ENCODE data around the gene ATP6V1B1.

The ATP6V1B1 gene

DNA sequence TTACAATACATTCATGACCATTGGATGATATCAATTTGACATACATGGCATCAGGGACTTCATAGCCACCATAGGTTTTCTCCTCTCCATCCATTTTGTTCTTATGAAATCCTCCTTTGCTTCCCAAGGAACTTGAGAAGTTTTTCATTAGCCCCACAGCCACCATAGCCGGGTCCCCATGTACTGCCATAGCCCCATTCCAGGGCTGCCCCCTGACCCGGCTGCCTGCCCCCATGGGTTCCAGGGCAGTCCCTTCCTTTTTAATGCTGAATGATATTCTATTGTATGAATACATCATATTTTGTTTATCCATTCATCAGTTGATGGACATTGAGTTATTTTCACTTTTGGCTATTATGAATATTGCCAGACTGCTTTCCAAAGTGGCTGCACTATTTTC is 20.4 kb downstream of the ATP6V1B1 start:
- no peak overlapping the region for H3K4me3 ChIP-seq (ENCODE audit: control insufficient read depth, low read depth, low read length)
- TF ChIP-seq, protein P1, sequence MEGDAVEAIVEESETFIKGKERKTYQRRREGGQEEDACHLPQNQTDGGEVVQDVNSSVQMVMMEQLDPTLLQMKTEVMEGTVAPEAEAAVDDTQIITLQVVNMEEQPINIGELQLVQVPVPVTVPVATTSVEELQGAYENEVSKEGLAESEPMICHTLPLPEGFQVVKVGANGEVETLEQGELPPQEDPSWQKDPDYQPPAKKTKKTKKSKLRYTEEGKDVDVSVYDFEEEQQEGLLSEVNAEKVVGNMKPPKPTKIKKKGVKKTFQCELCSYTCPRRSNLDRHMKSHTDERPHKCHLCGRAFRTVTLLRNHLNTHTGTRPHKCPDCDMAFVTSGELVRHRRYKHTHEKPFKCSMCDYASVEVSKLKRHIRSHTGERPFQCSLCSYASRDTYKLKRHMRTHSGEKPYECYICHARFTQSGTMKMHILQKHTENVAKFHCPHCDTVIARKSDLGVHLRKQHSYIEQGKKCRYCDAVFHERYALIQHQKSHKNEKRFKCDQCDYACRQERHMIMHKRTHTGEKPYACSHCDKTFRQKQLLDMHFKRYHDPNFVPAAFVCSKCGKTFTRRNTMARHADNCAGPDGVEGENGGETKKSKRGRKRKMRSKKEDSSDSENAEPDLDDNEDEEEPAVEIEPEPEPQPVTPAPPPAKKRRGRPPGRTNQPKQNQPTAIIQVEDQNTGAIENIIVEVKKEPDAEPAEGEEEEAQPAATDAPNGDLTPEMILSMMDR (IDR thresholded peaks at IDR 0.05; ENCODE audit: control insufficient read depth, insufficient read depth, low read depth, low read length, missing control alignments): no peak
- DNase-seq (ENCODE audit: low read depth): no peak

DNA sequence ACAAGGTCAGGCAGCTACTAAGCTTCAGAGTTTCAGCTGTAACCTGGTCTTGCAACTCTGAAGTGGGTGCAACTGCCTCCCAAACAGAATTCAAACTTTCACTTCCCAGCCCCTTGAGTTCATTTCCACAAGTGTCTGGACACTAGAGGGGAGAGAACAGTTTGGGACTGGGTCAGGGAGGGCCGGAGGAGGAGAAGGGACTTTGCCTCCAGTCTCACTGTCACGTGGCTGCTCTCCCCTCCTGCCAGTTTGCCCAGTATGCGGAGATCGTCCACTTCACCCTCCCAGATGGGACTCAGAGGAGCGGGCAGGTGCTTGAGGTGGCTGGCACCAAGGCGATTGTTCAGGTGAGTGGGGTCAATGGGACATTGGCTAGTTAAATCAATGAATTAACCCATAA is 22.1 kb downstream of the ATP6V1B1 start:
- TF ChIP-seq, protein P1 (IDR thresholded peaks at IDR 0.05; ENCODE audit: control insufficient read depth, insufficient read depth, low read depth, low read length, missing control alignments): no peak
- no peak for DNase-seq (ENCODE audit: low read depth)
- H3K4me3 ChIP-seq (ENCODE audit: control insufficient read depth, low read depth, low read length): no peak overlapping the region

DNA sequence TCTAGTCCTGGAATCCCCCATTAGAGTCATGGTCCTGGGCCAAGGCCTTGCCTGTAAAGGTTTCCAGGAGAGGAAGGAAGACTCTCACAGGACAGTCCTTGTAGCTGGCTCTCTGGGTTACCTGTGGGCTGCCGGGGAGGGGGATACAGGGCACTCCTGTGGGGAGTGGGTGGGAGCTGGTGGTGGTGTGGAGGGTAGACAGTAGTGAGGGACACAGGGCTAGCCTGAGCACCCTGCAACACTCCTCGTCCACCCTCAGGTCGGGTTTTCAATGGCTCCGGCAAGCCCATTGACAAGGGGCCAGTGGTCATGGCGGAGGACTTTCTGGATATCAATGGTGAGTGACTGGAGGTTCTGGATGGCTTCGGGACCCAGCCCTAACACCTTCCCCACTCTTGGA is 23.1 kb downstream of the ATP6V1B1 start:
- H3K4me3 ChIP-seq (ENCODE audit: control insufficient read depth, low read depth, low read length): no peak overlapping the region

DNA sequence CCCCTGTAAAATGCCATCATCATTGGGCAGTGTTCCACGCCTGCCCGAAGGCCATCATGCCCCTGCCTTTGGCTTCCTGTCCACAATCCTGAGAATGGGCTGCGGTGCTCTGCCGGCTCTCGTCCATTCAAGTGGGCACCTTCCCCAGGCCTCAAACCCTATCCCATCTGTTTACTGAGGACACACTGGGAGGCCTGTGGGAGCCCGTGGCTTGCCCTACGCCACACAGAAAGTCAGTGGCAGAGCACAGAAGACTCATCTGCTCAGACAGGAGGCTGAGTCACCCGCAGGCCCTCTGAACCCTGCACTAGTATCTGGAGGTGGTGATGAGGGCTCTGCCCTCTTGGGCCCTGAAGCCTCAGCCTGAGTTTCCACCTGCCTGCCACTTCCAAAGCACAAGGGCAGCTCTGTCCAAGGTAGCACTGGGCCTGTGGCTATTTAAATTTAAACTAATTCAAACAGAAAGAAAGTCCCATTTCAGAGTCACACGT is 23.6 kb downstream of the ATP6V1B1 start:
- TF ChIP-seq, protein P1 (IDR thresholded peaks at IDR 0.05; ENCODE audit: control insufficient read depth, insufficient read depth, low read depth, low read length, missing control alignments): no peak
- DNase-seq (ENCODE audit: low read depth): no peak
- H3K4me3 ChIP-seq (ENCODE audit: control insufficient read depth, low read depth, low read length): no peak overlapping the region

More for the DNA sequence above, 23.1 kb downstream of the ATP6V1B1 start:
- TF ChIP-seq, protein P1 (IDR thresholded peaks at IDR 0.05; ENCODE audit: control insufficient read depth, insufficient read depth, low read depth, low read length, missing control alignments): no peak
- DNase-seq (ENCODE audit: low read depth): no peak

DNA sequence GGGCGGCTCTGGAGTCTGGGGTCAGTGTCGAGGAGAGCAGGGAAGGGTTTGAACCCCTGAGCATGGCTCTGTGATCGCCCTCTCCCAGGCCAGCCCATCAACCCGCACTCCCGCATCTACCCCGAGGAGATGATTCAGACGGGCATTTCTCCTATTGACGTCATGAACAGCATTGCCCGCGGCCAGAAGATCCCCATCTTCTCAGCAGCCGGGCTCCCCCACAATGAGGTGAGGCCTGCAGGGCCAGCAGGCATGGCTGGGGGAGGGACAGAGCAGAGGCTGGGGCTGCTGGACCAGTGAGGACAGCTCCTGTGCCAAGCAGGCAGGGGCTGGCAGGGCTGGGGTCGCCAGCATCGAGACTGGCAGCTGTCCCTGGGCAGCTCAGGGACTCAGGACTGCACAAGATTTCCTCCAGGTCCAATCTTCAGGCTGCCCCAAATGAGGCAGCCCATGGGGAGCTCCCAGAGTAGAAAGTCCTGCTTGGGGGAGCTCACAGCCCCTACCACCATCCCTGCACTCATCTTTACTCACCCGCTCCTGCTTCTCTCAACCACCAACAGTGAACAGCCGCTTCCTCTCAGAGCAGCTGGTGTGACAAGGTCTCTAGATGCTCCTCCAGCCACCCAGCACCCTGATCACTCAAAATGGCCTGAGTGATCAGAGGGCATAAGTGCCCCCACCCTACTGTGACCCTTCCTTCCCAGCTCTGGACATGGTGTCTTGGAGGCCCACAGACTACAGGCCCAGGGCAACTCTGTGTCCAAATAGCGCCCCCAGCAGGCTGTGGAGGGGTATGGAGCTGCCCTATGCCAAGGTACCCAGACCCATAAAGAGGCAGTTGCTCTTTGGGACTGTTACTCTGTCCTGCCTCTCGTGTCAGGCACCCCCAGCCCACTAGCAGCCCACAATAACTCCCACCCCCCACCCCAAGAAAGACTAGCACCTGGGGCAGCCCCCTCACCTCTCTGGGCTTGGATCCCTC is 24.4 kb downstream of the ATP6V1B1 start:
- no peak overlapping the region for H3K4me3 ChIP-seq (ENCODE audit: control insufficient read depth, low read depth, low read length)
- TF ChIP-seq, protein P1 (IDR thresholded peaks at IDR 0.05; ENCODE audit: control insufficient read depth, insufficient read depth, low read depth, low read length, missing control alignments): peak; percentile 17
- no peak for DNase-seq (ENCODE audit: low read depth)

DNA sequence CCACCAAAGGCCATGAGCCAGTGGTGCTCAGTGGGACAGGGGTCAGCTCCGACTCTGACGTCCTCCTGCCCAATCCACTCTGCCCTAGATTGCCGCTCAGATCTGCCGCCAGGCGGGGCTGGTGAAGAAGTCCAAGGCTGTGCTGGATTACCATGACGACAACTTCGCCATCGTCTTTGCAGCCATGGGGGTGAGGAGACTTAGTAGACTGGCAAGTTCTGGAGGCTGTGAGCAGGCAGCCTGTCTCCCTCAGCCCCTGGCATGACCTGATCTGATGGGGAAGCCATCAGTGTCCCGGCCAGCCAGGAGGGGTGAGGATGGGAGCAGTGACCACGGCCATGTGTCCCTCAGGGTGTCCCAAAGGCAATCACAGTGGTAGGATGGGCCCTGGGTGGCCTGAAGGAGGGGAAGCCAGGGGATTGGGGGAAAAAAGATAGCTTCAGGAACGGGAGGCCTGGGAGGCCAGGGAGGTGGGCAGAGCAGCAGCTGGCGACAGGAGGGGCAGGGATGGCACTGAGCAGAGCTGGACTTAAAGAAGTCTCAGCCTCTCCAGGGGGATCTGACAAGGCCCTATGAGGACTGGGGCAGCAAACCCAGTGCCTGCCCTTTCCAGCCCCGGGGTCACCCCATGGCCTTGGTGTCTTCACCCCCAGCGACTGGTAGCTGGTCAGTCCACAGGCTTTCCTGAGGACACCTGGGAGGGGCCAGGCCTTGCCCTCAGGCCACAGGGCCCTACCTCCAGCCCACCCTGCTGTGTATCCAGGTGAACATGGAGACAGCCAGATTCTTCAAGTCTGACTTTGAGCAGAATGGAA is 25.3 kb downstream of the ATP6V1B1 start:
- DNase-seq (ENCODE audit: low read depth): no peak
- H3K4me3 ChIP-seq (ENCODE audit: control insufficient read depth, low read depth, low read length): no peak overlapping the region
- TF ChIP-seq, protein P1 (IDR thresholded peaks at IDR 0.05; ENCODE audit: control insufficient read depth, insufficient read depth, low read depth, low read length, missing control alignments): no peak

Measured in AG09309 (cell line).